Naive thymus-derived CD4-positive, alpha-beta T cell (primary cell): ENCODE measurements around the gene RBBP5. TPM values are rescaled to one million over a fixed set of nuclear protein-coding genes. Genes with fewer than 3 reads are reported as not detected.

ENCODE experiments used
- ATAC-seq: fragments of 150-1000 bp; cut with Tn5 transposase; 2 replicates; pipeline ENCODE4 v1.10.0; 2021; ENCODE audit warnings: mild to moderate bottlenecking, moderate library complexity
- CTCF ChIA-PET: fragments of 350-600 bp; sonication (Branson Sonifier 250); formaldehyde crosslinking; loops from one replicate; lab custom pipeline; 2021; ENCODE audit warnings: antibody characterized with exemption; lab: Charles Lee
- POLR2A ChIA-PET: fragments of 350-600 bp; sonication (Branson Sonifier 250); formaldehyde crosslinking; loops from one replicate; lab custom pipeline; 2021; ENCODE audit warnings: antibody characterized with exemption, inconsistent platforms; lab: Charles Lee
- DNase-seq, 9 donors: peaks; one replicate each; pipeline versions ENCODE4 v3.0.0 to v3.0.0-alpha.2; 2020 to 2022; ENCODE audit warnings: mixed read lengths in 1 of 9
- H3K27ac ChIP-seq: one replicate; pipeline ENCODE4 v1.7.0; 2013; ENCODE audit warnings: mild to moderate bottlenecking, low read depth, low read length, moderate library complexity
- H3K27me3 ChIP-seq, 2 donors: one replicate each; pipeline ENCODE4 v1.7.0; 2013; ENCODE audit warnings: low read length in 2 of 2, mild to moderate bottlenecking in 2 of 2, moderate library complexity in 2 of 2; ENCODE audit not compliant: control insufficient read depth in 2 of 2, insufficient read depth in 2 of 2
- H3K36me3 ChIP-seq, 3 experiments: 1 replicate in 2 of 3; 2 replicates in 1 of 3; pipeline ENCODE4 v1.7.0; 2013; ENCODE audit warnings: low read length in 3 of 3, mild to moderate bottlenecking in 3 of 3, moderate library complexity in 1 of 3; ENCODE audit not compliant: insufficient read depth in 3 of 3, control insufficient read depth in 2 of 3
- H3K4me1 ChIP-seq, 2 donors: one replicate each; pipeline ENCODE4 v1.7.0; 2013; ENCODE audit warnings: low read length in 2 of 2, mild to moderate bottlenecking in 2 of 2, moderate library complexity in 1 of 2; ENCODE audit not compliant: control insufficient read depth in 2 of 2, insufficient read depth in 2 of 2
- H3K4me3 ChIP-seq: 2 replicates; pipeline ENCODE4 v1.7.0; 2013; ENCODE audit warnings: mild to moderate bottlenecking, low read length
- H3K9me3 ChIP-seq, 3 experiments: 1 replicate in 2 of 3; 2 replicates in 1 of 3; pipeline ENCODE4 v1.7.0; 2013; ENCODE audit warnings: low read length in 3 of 3; ENCODE audit not compliant: control insufficient read depth in 2 of 3
- H3K27ac Mint-ChIP-seq, 9 donors: one replicate each; pipeline ENCODE4 v1.8.0; 2020 to 2022; ENCODE audit warnings: mixed read lengths in 9 of 9, mild to moderate bottlenecking in 8 of 9, moderate library complexity in 5 of 9, inconsistent platforms in 2 of 9
- H3K27me3 Mint-ChIP-seq, 5 donors: one replicate each; pipeline ENCODE4 v1.8.0; 2021 to 2022; ENCODE audit warnings: mixed read lengths in 5 of 5, mild to moderate bottlenecking in 1 of 5
- H3K36me3 Mint-ChIP-seq, 5 donors: one replicate each; pipeline ENCODE4 v1.8.0; 2020 to 2022; ENCODE audit warnings: mixed read lengths in 5 of 5, mild to moderate bottlenecking in 3 of 5, inconsistent platforms in 1 of 5
- H3K4me1 Mint-ChIP-seq, 7 donors: one replicate each; pipeline ENCODE4 v1.8.0; 2020 to 2022; ENCODE audit warnings: mixed read lengths in 7 of 7, mild to moderate bottlenecking in 3 of 7, inconsistent platforms in 1 of 7
- H3K4me3 Mint-ChIP-seq, 10 donors: one replicate each; pipeline ENCODE4 v1.8.0; 2020 to 2022; ENCODE audit warnings: mild to moderate bottlenecking in 10 of 10, mixed read lengths in 10 of 10, moderate library complexity in 6 of 10, inconsistent platforms in 2 of 10
- H3K9me3 Mint-ChIP-seq, 11 donors: one replicate each; pipeline ENCODE4 v1.8.0; 2020 to 2022; ENCODE audit warnings: mixed read lengths in 11 of 11, mild to moderate bottlenecking in 4 of 11, inconsistent platforms in 1 of 11, moderate library complexity in 1 of 11
- intact Hi-C, 2 donors: fragments of 100-400 bp; cut with micrococcal nuclease; formaldehyde crosslinking; loops; one replicate each; pipeline ENCODE4 v1.15.1; 2023
- polyA plus RNA-seq, 2 donors: library from polyadenylated mRNA; unstranded; fragments of 300-500 nt; fragmentation: Illumina TruSeq; gene quantifications; one replicate each; pipeline ENCODE4 v1.2.3, GENCODE V29; 2021
- total RNA-seq, 6 experiments: library from RNA in 5 of 6; stranded (reverse) in 5 of 6; gene quantifications; 1 replicate in 5 of 6; 2 replicates in 1 of 6; pipeline ENCODE4 v1.2.3 and lab custom pipeline; 2021 to 2026

The RBBP5 gene
- total and polyA plus RNA-seq, 7 experiments from 2014 or later = 11.0 to 31.5 (median 21.1) TPM

DNA sequence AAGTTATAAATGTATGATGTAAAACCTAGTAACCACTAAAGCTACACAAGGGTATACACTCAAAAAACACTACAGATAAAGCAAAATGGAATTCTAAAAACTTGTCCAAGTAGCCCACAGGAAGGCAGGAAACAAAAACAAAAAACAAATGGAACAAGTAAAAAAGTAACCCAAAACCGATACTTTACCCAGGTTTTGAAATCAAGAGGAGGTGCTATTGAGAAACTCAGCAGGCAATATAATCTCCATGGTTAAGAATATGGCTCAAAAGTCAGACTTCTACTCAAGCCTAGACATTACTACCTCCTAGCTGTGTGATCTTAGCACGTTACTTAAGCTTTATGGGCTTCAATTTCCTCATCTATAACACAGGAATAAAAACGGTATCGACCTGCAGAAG is 13.3 kb downstream of the RBBP5 start:
- intact Hi-C loops = loop anchor here in 1 of 2 donors (5.0 kb wide), 1 partner anchor 34 kb away; no protein-coding TSS in a partner anchor
- Histone ChIP-seq H3K27ac (no peak overlapping the region), H3K27me3 (no peaks in the 10 kb centered on the region), H3K9me3 (no peaks in the 10 kb centered on the region), H3K4me1 (no peaks in the 10 kb centered on the region), H3K4me3 (no peak overlapping the region), H3K36me3 (peaks cover 12 to 65% (median 15%) of the 10 kb centered on the region in 3 experiments)
- H3K27ac Mint-ChIP-seq = peak overlapping the region in 1 of 9 donors; percentile 78
- ATAC-seq (no peak), DNase-seq (no peak)
- no peaks in the 10 kb centered on the region for H3K9me3 Mint-ChIP-seq
- no peak overlapping the region for H3K4me3 Mint-ChIP-seq
- H3K27me3 Mint-ChIP-seq = no peaks in the 10 kb centered on the region
- peaks cover 26 to 57% (median 37%) of the 10 kb centered on the region in 5 donors for H3K36me3 Mint-ChIP-seq
- ChIA-PET POLR2A (interaction anchor here (1.8 kb wide), 1 partner anchor 13 kb away, joined by 9 read pairs; the partner anchor contains the start of gene RBBP5), CTCF (no interaction called here)
- peaks cover 2 to 35% (median 25%) of the 10 kb centered on the region in 7 donors for H3K4me1 Mint-ChIP-seq

DNA sequence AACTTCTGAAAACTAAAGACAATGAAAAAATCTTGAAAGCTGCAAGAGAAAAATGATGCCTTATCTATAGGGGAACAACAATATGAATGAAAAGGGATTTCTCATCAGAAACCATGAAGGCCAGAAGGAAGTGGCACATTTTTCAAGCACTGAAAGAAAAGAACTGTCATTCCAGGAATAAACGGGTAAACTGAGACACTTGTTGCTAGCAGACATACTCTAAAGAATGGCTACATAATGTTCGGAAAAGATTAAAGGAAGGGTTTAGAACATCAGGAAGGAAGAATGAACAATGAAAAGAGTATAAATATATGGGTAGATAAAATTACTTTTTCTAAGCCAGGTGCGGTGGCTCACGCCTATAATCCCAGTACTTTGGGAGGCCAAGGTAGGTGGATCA is 14.5 kb downstream of the RBBP5 start:
- no peak overlapping the region for H3K27ac ChIP-seq
- Mint-ChIP-seq H3K36me3 (peaks cover 25 to 59% (median 38%) of the 10 kb centered on the region in 5 donors), H3K4me1 (peaks cover 2 to 32% (median 25%) of the 10 kb centered on the region in 7 donors), H3K9me3 (no peaks in the 10 kb centered on the region), H3K4me3 (no peak overlapping the region), H3K27ac (peak overlapping the region in 1 of 9 donors; percentile 40), H3K27me3 (no peaks in the 10 kb centered on the region)
- CTCF ChIA-PET = no interaction called here
- POLR2A ChIA-PET = no interaction called here
- H3K9me3 ChIP-seq = no peaks in the 10 kb centered on the region
- DNase-seq = no peak
- H3K27me3 ChIP-seq = no peaks in the 10 kb centered on the region
- no peak overlapping the region for H3K4me3 ChIP-seq
- intact Hi-C loops = loop anchor here in 1 of 2 donors (5.0 kb wide), 1 partner anchor 35 kb away; no protein-coding TSS in a partner anchor
- H3K4me1 ChIP-seq = no peaks in the 10 kb centered on the region
- peaks cover 15 to 70% (median 16%) of the 10 kb centered on the region in 3 experiments for H3K36me3 ChIP-seq
- no peak for ATAC-seq

DNA sequence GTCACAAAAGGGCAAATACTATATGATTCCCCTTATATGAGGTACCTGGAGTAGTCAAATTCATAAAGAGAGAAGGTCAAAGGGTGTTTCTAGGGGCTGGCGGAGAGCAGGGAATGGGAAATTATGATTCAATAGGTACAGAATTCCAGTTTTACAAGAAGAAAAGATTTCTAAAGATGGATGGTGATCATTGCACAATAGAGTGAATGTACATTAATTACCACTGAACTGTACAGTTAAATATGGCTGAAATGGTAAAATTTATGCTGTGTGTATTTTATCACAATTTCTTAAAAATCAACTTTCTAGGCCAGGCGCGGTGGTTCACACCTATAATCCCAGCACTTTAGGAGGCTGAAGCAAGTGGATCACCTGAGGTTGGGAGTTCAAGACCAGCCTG is 19.4 kb downstream of the RBBP5 start:
- CTCF ChIA-PET = no interaction called here
- H3K27ac Mint-ChIP-seq = no peak overlapping the region
- intact Hi-C loops = no loop called here

DNA sequence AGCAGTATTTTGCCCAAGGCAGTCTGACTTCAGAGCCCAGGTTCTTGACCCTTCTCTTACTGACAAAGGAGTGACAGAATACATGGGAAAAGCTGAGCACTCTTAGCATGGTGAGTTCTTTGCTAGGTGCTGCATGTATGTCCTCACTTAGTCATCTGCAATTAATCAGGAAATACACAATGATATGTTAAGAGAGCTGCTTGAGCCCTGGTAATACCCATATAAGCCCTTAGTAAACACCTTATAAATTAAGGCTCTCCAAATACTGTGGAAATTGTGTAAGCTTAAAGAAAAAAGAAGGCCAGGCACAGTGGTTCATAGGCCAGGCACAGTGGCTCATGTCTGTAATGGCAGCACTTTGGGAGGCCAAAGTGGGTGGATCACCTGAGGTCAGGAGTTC is 23.5 kb downstream of the RBBP5 start:
- Histone ChIP-seq H3K4me1 (no peaks in the 10 kb centered on the region), H3K27me3 (no peaks in the 10 kb centered on the region), H3K4me3 (no peak overlapping the region), H3K27ac (no peak overlapping the region), H3K9me3 (no peaks in the 10 kb centered on the region), H3K36me3 (peaks cover 38 to 94% (median 44%) of the 10 kb centered on the region in 3 experiments)
- H3K9me3 Mint-ChIP-seq = no peaks in the 10 kb centered on the region
- peaks cover 23 to 63% (median 39%) of the 10 kb centered on the region in 5 donors for H3K36me3 Mint-ChIP-seq
- ChIA-PET POLR2A (no interaction called here), CTCF (no interaction called here)
- DNase-seq (no peak), ATAC-seq (no peak)
- H3K4me3 Mint-ChIP-seq = no peak overlapping the region
- intact Hi-C loops = no loop called here
- peak overlapping the region in 1 of 9 donors; percentile 32 for H3K27ac Mint-ChIP-seq
- H3K4me1 Mint-ChIP-seq = peaks cover 0 to 4% (median 0%) of the 10 kb centered on the region in 7 donors
- H3K27me3 Mint-ChIP-seq = no peaks in the 10 kb centered on the region

More for the DNA sequence above, 19.4 kb downstream of the RBBP5 start:
- no peak overlapping the region for H3K4me3 ChIP-seq
- POLR2A ChIA-PET = interaction anchor here (0.9 kb wide), 1 partner anchor 18 kb away, joined by 3 read pairs; no protein-coding TSS in a partner anchor
- H3K9me3 ChIP-seq = no peaks in the 10 kb centered on the region
- H3K27ac ChIP-seq = no peak overlapping the region
- peaks cover 43 to 91% (median 48%) of the 10 kb centered on the region in 3 experiments for H3K36me3 ChIP-seq
- no peaks in the 10 kb centered on the region for H3K4me1 ChIP-seq
- no peaks in the 10 kb centered on the region for H3K27me3 ChIP-seq
- peaks cover 23 to 68% (median 46%) of the 10 kb centered on the region in 5 donors for H3K36me3 Mint-ChIP-seq
- ATAC-seq (no peak), DNase-seq (no peak)
- H3K4me3 Mint-ChIP-seq = no peak overlapping the region
- H3K4me1 Mint-ChIP-seq = peaks cover 2 to 15% (median 9%) of the 10 kb centered on the region in 7 donors
- H3K9me3 Mint-ChIP-seq = no peaks in the 10 kb centered on the region
- H3K27me3 Mint-ChIP-seq = no peaks in the 10 kb centered on the region

DNA sequence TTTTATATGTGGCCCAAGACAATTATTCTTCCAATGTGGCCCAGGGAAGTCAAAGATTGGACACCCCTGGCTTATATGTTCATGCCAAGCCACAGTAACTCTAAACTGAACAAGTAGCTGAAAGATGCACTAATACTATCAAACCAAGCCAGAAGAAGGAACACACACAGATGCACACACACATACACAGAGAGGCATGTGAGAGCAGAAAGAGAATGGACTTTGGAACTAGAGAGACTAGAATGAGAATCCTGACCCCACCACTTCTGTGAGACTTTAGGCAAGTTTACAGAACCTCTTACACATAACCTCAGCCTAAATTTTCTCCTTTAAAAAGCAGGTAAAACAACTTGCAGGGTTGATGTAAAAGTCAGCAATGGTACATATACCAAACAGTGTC is 26.4 kb downstream of the RBBP5 start:
- no peaks in the 10 kb centered on the region for H3K4me1 ChIP-seq
- Mint-ChIP-seq H3K27me3 (no peaks in the 10 kb centered on the region), H3K4me1 (peaks cover 0 to 5% (median 0%) of the 10 kb centered on the region in 7 donors), H3K4me3 (no peak overlapping the region), H3K27ac (peak overlapping the region in 1 of 9 donors; percentile 11), H3K9me3 (no peaks in the 10 kb centered on the region), H3K36me3 (peaks cover 18 to 70% (median 38%) of the 10 kb centered on the region in 5 donors)
- intact Hi-C loops = no loop called here
- CTCF ChIA-PET = interaction anchor here (1.4 kb wide), 1 partner anchor 34 kb away, joined by 4 read pairs; no protein-coding TSS in a partner anchor
- H3K27ac ChIP-seq = no peak overlapping the region
- no peak for ATAC-seq
- no peak overlapping the region for H3K4me3 ChIP-seq
- H3K9me3 ChIP-seq = no peaks in the 10 kb centered on the region
- POLR2A ChIA-PET = no interaction called here
- DNase-seq = no peak
- H3K36me3 ChIP-seq = peaks cover 22 to 94% (median 44%) of the 10 kb centered on the region in 3 experiments
- H3K27me3 ChIP-seq = no peaks in the 10 kb centered on the region

DNA sequence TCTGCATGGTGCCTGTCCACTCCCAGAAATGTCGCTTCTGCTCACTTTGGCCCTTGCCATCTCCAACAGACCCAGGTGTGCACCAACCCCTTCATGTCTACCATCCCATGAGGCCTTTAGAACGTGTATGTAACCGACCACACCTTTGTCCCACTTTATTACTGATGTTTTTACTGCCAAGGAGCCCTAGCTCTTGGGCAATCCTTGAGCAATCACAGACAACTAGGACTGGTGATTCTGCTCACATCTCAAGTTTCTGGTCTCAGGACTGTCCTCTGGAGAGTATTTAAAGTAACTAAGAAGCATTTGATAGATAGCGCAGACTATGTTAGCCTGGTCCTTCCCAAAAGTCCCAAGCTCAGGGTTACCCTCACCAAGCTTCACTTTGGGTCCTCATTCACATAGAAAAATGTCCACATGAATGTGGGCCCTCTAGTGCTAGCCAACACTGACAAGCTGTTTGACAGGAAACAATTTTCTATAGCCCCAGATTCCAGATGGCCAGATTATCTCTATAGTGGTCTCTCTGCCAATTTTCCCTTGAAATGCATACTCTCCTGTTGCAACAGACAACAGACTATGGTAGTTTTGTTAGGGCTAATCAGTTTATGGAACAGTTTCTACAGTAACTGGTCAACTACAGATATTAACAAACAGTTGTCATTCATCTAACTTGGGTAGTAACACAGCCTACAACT is 30.6 kb downstream of the RBBP5 start:
- H3K27ac Mint-ChIP-seq = no peak overlapping the region
- H3K27me3 Mint-ChIP-seq = no peaks in the 10 kb centered on the region
- Histone ChIP-seq H3K27ac (no peak overlapping the region), H3K9me3 (no peaks in the 10 kb centered on the region), H3K4me1 (no peaks in the 10 kb centered on the region), H3K36me3 (peaks cover 5 to 88% (median 11%) of the 10 kb centered on the region in 3 experiments), H3K27me3 (no peaks in the 10 kb centered on the region), H3K4me3 (no peak overlapping the region)
- H3K4me3 Mint-ChIP-seq = no peak overlapping the region
- POLR2A ChIA-PET = no interaction called here
- intact Hi-C loops = no loop called here
- H3K4me1 Mint-ChIP-seq = peaks cover 0 to 6% (median 0%) of the 10 kb centered on the region in 7 donors
- CTCF ChIA-PET = no interaction called here
- peaks cover 15 to 65% (median 35%) of the 10 kb centered on the region in 5 donors for H3K36me3 Mint-ChIP-seq
- no peak for DNase-seq
- ATAC-seq = no peak
- H3K9me3 Mint-ChIP-seq = no peaks in the 10 kb centered on the region
